SK-N-SH (cell line): ENCODE measurements around the gene SLC28A3. TPM values are rescaled to one million over a fixed set of nuclear protein-coding genes. Genes with fewer than 3 reads are reported as not detected.

Experiments used
- CTCF ChIA-PET: fragments of 300-600, 350-600 bp; formaldehyde crosslinking; extraction: SDS; loops from one replicate; lab custom pipeline; 2021; lab: Yijun Ruan, JAX
- POLR2A ChIA-PET: fragments of 350-600 bp; sonication (Branson Sonifier 250); formaldehyde crosslinking; extraction: SDS; loops from one replicate; lab custom pipeline; 2020; ENCODE audit warnings: antibody characterized with exemption, inconsistent platforms; lab: Yijun Ruan, JAX
- DNase-seq: peaks from one replicate; pipeline ENCODE4 v3.0.0; 2012
- H2AFZ ChIP-seq: fragments of 200-600 bp; sonication (generic); 2 replicates; pipeline ENCODE4 v1.8.1; 2016; ENCODE audit warnings: antibody characterized with exemption, mild to moderate bottlenecking, low read depth
- H3F3A ChIP-seq: fragments of 200-600 bp; sonication (generic); replicated peaks from 2 replicates; pipeline ENCODE3; 2016; ENCODE audit warnings: antibody characterized with exemption, mild to moderate bottlenecking; ENCODE audit not compliant: insufficient read depth
- H3K27ac ChIP-seq, 2 experiments: fragments of 200-500 bp in 1 of 2; fragments of 200-600 bp in 1 of 2; sonication (Bioruptor generic) in 1 of 2; sonication (generic), shearing (Covaris generic) in 1 of 2; 2 replicates each; pipeline versions ENCODE4 v1.5.1 to v1.6.1; 2014 to 2016; ENCODE audit warnings: low read depth in 2 of 2, inconsistent platforms in 1 of 2, low read length in 1 of 2, mild to moderate bottlenecking in 1 of 2, mixed read lengths in 1 of 2
- H3K27me3 ChIP-seq: fragments of 200-600 bp; sonication (generic), shearing (Covaris generic); 2 replicates; pipeline ENCODE4 v1.6.1; 2016; ENCODE audit warnings: mixed run types; ENCODE audit not compliant: insufficient read depth
- H3K36me3 ChIP-seq, 2 experiments: fragments of 200-500 bp in 1 of 2; fragments of 200-600 bp in 1 of 2; sonication (Bioruptor generic) in 1 of 2; sonication (generic) in 1 of 2; replicated peaks in 1 of 2; 2 replicates each; pipeline versions ENCODE3 to v1.5.1; 2014 to 2016; ENCODE audit warnings: low read length in 1 of 2, mild to moderate bottlenecking in 1 of 2; ENCODE audit not compliant: insufficient read depth in 2 of 2, control insufficient read depth in 1 of 2
- H3K4me1 ChIP-seq, 2 experiments: fragments of 200-500 bp in 1 of 2; fragments of 200-600 bp in 1 of 2; sonication (Bioruptor generic) in 1 of 2; sonication (generic), shearing (Covaris generic) in 1 of 2; 2 replicates each; pipeline versions ENCODE4 v1.5.1 to v1.6.1; 2014 to 2016; ENCODE audit warnings: low read depth in 1 of 2, low read length in 1 of 2, mixed run types in 1 of 2; ENCODE audit not compliant: insufficient read depth in 2 of 2, control insufficient read depth in 1 of 2
- H3K4me2 ChIP-seq: fragments of 200-600 bp; sonication (generic), shearing (Covaris generic); 2 replicates; pipeline ENCODE4 v1.6.1; 2017; ENCODE audit warnings: mixed run types
- H3K4me3 ChIP-seq, 2 experiments: fragments of 200-500 bp in 1 of 2; fragments of 200-600 bp in 1 of 2; sonication (Bioruptor generic) in 1 of 2; sonication (generic), shearing (Covaris generic) in 1 of 2; 2 replicates each; pipeline versions ENCODE4 v1.5.1 to v1.8.1; 2014 to 2016; ENCODE audit warnings: low read depth in 2 of 2, inconsistent platforms in 1 of 2, low read length in 1 of 2, mild to moderate bottlenecking in 1 of 2, mixed read lengths in 1 of 2, moderate library complexity in 1 of 2
- H3K79me2 ChIP-seq: fragments of 200-600 bp; sonication (generic); 2 replicates; pipeline ENCODE4 v1.8.1; 2017; ENCODE audit warnings: mild to moderate bottlenecking; ENCODE audit not compliant: insufficient read depth
- H3K9ac ChIP-seq: fragments of 200-600 bp; sonication (generic); 2 replicates; pipeline ENCODE4 v1.6.1; 2017; ENCODE audit warnings: mixed run types
- H3K9me2 ChIP-seq: fragments of 200-600 bp; sonication (generic); 2 replicates; pipeline ENCODE4 v1.6.1; 2017; ENCODE audit warnings: mixed run types
- H3K9me3 ChIP-seq: fragments of 200-600 bp; sonication (generic); 2 replicates; pipeline ENCODE4 v1.6.1; 2017; ENCODE audit warnings: mixed run types, mild to moderate bottlenecking, moderate library complexity
- H4K20me1 ChIP-seq: fragments of 200-600 bp; sonication (generic); 2 replicates; pipeline ENCODE4 v1.6.1; 2017; ENCODE audit warnings: mild to moderate bottlenecking, mixed run types; ENCODE audit not compliant: insufficient read depth
- ELF1 ChIP-seq: IDR thresholded peaks from 2 replicates; pipeline ENCODE4 v1.4.0; 2012
- FOSL2 ChIP-seq: IDR thresholded peaks from 2 replicates; pipeline ENCODE4 v1.4.0; 2012; ENCODE audit warnings: low read depth, mild to moderate bottlenecking, moderate library complexity, borderline replicate concordance
- FOXJ3 ChIP-seq: sonication (generic); formaldehyde crosslinking; IDR thresholded peaks from 2 replicates; pipeline ENCODE4 v1.5.1; 2020; ENCODE audit warnings: mild to moderate bottlenecking, missing genetic modification reagents
- FOXM1 ChIP-seq: IDR thresholded peaks from 2 replicates; pipeline ENCODE4 v1.4.0; 2012; ENCODE audit warnings: low read depth, mild to moderate bottlenecking
- MAX ChIP-seq: IDR thresholded peaks from 2 replicates; pipeline ENCODE4 v1.4.0; 2012; ENCODE audit warnings: low read depth
- NFIC ChIP-seq: IDR thresholded peaks from 2 replicates; pipeline ENCODE4 v1.4.0; 2012; ENCODE audit warnings: borderline replicate concordance
- PBX3 ChIP-seq: IDR thresholded peaks from 2 replicates; pipeline ENCODE4; 2012
- POLR2AphosphoS5 ChIP-seq: IDR thresholded peaks from 2 replicates; pipeline ENCODE4 v1.6.1; 2012; ENCODE audit warnings: low read depth, low read length
- RAD21 ChIP-seq: IDR thresholded peaks from 2 replicates; pipeline ENCODE4 v1.6.1; 2012; ENCODE audit warnings: mild to moderate bottlenecking, low read length
- RCOR1 ChIP-seq: fragments of 150-350 bp; IDR thresholded peaks from 2 replicates; pipeline ENCODE4 v1.6.1; 2017; ENCODE audit warnings: antibody characterized with exemption, low read length
- RFX5 ChIP-seq: IDR thresholded peaks from 2 replicates; pipeline ENCODE4 v1.6.1; 2012; ENCODE audit warnings: mild to moderate bottlenecking, improper control_type of control experiment, low read length
- SIN3A ChIP-seq: IDR thresholded peaks from 2 replicates; pipeline ENCODE4 v1.6.1; 2012; ENCODE audit warnings: low read depth, mild to moderate bottlenecking, low read length, moderate library complexity, borderline replicate concordance
- SMC3 ChIP-seq: IDR thresholded peaks from 2 replicates; pipeline ENCODE4 v1.6.1; 2012; ENCODE audit warnings: low read depth, low read length, improper control_type of control experiment
- TAF1 ChIP-seq: IDR thresholded peaks from 2 replicates; pipeline ENCODE4 v1.6.1; 2012; ENCODE audit warnings: low read depth, mild to moderate bottlenecking, low read length, moderate library complexity, borderline replicate concordance
- TCF12 ChIP-seq: IDR thresholded peaks from 2 replicates; pipeline ENCODE4 v1.4.0; 2012
- ZBTB33 ChIP-seq: IDR thresholded peaks from 2 replicates; pipeline ENCODE4 v1.4.0; 2012; ENCODE audit warnings: low read depth, borderline replicate concordance
- WGBS: methylation state at CpG from one replicate; pipeline ENCODE4 v1.1.6; 2017; ENCODE audit warnings: low lambda C conversion rate; 5-methylcytosine and 5-hydroxymethylcytosine counted together
- polyA plus RNA-seq, 3 experiments: library from polyadenylated mRNA; depleted of rRNA; stranded (reverse); fragments of >200 nt; gene quantifications; 2 replicates each; pipeline ENCODE4 v1.2.3, GENCODE V29; 2012
- TF ChIP-seq, protein P1 (sequence below): fragments of 200-600 bp; sonication (generic); IDR thresholded peaks from 2 replicates; pipeline ENCODE4 v1.6.1; 2017; ENCODE audit warnings: antibody characterized with exemption, mild to moderate bottlenecking, moderate library complexity

Gene SLC28A3
- polyA plus RNA-seq, 1 of the 3 experiments (the other 2 are of a cell fraction): 0.23 TPM

GRCh38 chr9:84349671-84350070, 9.1 kb upstream of the SLC28A3 start:
- Histone ChIP-seq H4K20me1 (no peaks in the 10 kb centered on the region), H2AFZ (no peak overlapping the region), H3K9me2 (no peaks in the 10 kb centered on the region)
- TF ChIP-seq RAD21 (no peak), TCF12 (no peak)
- TF ChIP-seq, all 33 proteins: peak for 0
- DNase-seq: no peak
- no peaks in the 10 kb centered on the region for H3F3A ChIP-seq
- no peak overlapping the region for H3K4me3 ChIP-seq
- ChIA-PET CTCF (no interaction called here), POLR2A (no interaction called here)
- no peaks in the 10 kb centered on the region for H3K27me3 ChIP-seq
- H3K9me3 ChIP-seq: no peaks in the 10 kb centered on the region
- no peaks in the 10 kb centered on the region for H3K79me2 ChIP-seq
- no peak overlapping the region for H3K9ac ChIP-seq
- H3K36me3 ChIP-seq: no peaks in the 10 kb centered on the region
- H3K4me1 ChIP-seq: no peaks in the 10 kb centered on the region
- H3K27ac ChIP-seq: no peak overlapping the region
- WGBS: 53% methylated on average over 1 of the region's 1 CpG
- no peak overlapping the region for H3K4me2 ChIP-seq

DNA sequence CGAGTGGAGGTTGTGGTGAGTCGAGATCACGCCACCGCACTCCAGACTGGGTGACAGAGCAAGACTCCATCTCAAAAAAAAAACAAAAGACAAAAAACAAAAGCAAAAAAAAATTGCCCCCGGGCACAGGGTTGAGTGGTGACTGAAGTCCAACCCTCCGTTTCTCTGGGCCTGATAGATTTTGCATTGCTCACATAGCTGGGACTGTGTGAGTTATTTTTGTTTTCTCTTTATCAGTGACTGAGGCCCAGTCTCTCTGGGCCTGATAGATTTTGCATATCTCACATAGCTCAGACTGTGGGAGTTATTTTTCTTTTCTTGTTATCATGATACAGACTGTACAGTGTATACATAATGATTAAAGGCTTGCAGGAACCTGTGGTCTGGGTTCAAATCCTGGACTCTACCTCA, 2.6 kb upstream of the SLC28A3 start:
- Histone ChIP-seq H3K4me1 (no peaks in the 10 kb centered on the region), H3K9me3 (no peaks in the 10 kb centered on the region), H4K20me1 (no peaks in the 10 kb centered on the region), H3F3A (no peaks in the 10 kb centered on the region), H3K4me2 (no peak overlapping the region), H3K4me3 (no peak overlapping the region), H3K27me3 (no peaks in the 10 kb centered on the region), H3K9me2 (no peaks in the 10 kb centered on the region), H3K27ac (no peak overlapping the region), H3K9ac (no peak overlapping the region), H3K79me2 (no peaks in the 10 kb centered on the region), H2AFZ (no peak overlapping the region), H3K36me3 (no peaks in the 10 kb centered on the region)
- CTCF ChIA-PET: interaction anchor here (0.6 kb wide), 1 partner anchor 421 kb away, joined by 3 read pairs; no protein-coding TSS in a partner anchor
- no peak for DNase-seq
- TF ChIP-seq RFX5 (no peak), FOXJ3 (no peak), SIN3A (no peak), FOSL2 (no peak), FOXM1 (no peak), ZBTB33 (no peak), ELF1 (no peak), RCOR1 (no peak)
- POLR2A ChIA-PET: interaction anchor here (0.7 kb wide), 1 partner anchor 1253 kb away, joined by 3 read pairs; no protein-coding TSS in a partner anchor
- 72% methylated on average over 6 of the region's 6 CpGs for WGBS

DNA sequence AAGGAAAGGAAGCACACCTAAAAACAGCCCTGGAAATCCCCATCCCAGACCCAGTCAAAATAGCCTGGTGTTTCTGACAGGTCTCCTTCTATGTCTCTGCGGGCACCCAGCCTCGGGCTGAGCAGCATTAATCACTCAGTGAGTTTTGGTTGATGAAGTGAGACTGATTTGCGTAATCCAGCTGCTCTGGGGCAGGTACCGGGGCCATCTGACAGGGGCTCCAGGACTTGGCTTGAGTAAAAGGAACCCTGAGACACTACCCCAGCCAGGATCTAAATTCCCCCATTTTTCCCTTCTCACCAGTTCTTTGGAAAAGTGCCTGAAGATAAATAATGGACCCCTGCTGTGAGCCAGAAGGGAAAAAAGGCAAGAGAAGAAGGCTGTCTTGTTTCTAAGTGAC, 596 bp downstream of the SLC28A3 start:
- 56% methylated on average over 4 of the region's 4 CpGs for WGBS
- ChIA-PET POLR2A (no interaction called here), CTCF (interaction anchor here (0.6 to 1.1 kb wide), 3 partner anchors 24 to 328 kb away, joined by 3 read pairs; no protein-coding TSS in a partner anchor)
- Histone ChIP-seq H3K27ac (no peak overlapping the region), H3K9me2 (no peaks in the 10 kb centered on the region), H3K4me1 (no peaks in the 10 kb centered on the region), H3K9ac (no peak overlapping the region), H3F3A (no peaks in the 10 kb centered on the region), H3K79me2 (no peaks in the 10 kb centered on the region), H3K4me3 (no peak overlapping the region), H2AFZ (no peak overlapping the region), H3K27me3 (no peaks in the 10 kb centered on the region), H3K36me3 (no peaks in the 10 kb centered on the region), H3K9me3 (no peaks in the 10 kb centered on the region), H3K4me2 (no peak overlapping the region), H4K20me1 (no peaks in the 10 kb centered on the region)
- TF ChIP-seq TCF12 (no peak), ELF1 (no peak), SMC3 (no peak), NFIC (no peak), RCOR1 (no peak), PBX3 (no peak), SIN3A (no peak), TAF1 (no peak), MAX (no peak), POLR2AphosphoS5 (no peak)
- TF ChIP-seq, protein P1, sequence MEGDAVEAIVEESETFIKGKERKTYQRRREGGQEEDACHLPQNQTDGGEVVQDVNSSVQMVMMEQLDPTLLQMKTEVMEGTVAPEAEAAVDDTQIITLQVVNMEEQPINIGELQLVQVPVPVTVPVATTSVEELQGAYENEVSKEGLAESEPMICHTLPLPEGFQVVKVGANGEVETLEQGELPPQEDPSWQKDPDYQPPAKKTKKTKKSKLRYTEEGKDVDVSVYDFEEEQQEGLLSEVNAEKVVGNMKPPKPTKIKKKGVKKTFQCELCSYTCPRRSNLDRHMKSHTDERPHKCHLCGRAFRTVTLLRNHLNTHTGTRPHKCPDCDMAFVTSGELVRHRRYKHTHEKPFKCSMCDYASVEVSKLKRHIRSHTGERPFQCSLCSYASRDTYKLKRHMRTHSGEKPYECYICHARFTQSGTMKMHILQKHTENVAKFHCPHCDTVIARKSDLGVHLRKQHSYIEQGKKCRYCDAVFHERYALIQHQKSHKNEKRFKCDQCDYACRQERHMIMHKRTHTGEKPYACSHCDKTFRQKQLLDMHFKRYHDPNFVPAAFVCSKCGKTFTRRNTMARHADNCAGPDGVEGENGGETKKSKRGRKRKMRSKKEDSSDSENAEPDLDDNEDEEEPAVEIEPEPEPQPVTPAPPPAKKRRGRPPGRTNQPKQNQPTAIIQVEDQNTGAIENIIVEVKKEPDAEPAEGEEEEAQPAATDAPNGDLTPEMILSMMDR: no peak
- no peak for DNase-seq
